Activated CD4-positive, alpha-beta T cell treated with anti-CD3 and anti-CD28 coated beads for 4 hours (primary cell): ENCODE data around the gene WWTR1.

ENCODE experiments used
- DNase-seq, 2 donors: peaks; one replicate each; pipeline ENCODE4 v3.0.0-alpha.2; 2020

WWTR1 gene

DNA sequence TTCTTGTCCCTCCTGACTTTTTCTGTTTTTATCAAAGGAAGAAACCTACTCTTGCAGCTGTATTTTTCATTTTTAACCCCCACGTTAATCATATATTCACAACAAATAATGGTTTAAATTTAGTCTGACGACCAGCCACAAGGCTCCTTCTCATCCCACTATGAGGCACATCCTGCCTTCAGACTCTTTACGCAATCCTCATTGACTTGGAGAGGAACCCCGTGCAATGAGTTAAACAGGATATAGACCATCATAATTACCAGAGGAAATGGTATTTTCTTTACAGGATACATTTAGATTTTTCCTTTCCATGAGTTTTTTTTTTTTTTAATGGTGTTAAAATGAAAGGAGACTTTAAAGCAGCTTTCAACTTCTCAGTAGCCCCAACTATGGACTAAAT is 68.5 kb downstream of the WWTR1 start:
- no peak for DNase-seq

DNA sequence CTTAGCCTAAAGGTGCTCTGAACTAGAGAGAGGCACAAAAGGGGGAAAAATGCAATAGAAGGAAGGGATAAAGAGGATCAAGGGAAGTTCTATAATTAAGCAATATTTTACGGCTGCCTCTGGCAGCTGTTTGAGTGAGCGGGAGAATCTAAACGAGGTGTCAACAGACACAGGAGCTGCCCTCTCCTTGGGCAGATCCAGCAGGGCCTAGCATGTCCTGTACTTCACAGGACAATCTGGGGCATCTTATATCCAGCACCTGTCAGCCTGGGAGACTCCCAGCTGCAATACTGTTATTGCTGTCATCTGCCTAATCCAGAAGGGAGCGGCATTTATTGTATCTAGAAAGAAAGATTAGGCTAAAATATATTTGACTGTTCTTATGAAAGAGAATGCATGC is 68.9 kb downstream of the WWTR1 start:
- DNase-seq = no peak

DNA sequence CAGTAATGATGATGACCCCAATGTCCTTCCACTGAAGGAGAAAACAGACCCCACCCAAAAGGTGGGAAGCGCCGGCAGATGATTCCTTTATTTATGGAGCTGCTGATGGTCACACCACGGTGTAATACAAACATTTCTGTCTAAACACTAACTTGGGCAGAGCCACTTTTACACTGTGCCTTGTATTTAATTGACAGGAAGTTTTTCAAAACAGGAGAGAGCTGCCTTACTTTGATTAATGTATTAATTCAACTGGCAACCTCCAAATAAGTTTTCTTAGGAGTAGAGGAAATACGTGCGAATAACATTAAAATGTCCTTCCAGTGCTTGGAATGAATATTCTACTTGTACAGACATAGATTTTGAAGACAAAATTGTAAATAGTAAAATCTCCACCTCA is 70.4 kb downstream of the WWTR1 start:
- no peak for DNase-seq

DNA sequence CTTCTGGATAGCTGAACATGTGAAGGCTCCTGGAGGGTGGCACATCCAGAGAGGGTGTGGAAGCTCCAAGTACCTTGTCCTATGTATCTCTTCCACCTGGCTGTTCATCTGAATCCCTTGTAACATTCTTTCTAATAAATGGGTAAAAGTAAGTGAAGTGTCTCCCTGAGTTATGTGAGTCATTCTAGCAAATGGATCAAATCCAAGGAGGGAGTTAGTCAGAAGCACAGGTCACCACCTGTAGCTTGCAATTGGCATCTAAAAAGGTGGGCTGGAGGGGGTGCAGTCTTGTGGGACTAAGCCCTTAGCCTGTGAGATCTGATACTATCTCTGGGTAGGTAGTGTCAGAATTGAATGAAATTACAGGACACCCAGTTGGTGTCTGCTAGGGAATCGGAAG is 71.0 kb downstream of the WWTR1 start:
- DNase-seq = no peak

DNA sequence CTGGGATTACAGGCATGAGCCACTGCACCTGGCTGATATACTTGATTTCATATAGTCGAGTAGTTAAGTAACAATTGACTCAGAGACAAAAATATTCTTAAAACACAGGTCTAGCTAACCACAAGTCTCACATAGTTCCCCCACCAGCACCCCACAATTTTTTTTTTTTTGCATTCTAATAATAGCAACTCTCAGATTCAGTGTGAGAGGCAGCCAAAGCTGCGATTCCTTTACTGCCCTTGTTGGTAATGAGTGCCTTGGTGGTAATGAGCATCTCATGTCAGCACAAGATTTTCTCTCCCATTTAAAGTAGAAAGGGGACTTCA is 72.5 kb downstream of the WWTR1 start:
- DNase-seq = no peak

DNA sequence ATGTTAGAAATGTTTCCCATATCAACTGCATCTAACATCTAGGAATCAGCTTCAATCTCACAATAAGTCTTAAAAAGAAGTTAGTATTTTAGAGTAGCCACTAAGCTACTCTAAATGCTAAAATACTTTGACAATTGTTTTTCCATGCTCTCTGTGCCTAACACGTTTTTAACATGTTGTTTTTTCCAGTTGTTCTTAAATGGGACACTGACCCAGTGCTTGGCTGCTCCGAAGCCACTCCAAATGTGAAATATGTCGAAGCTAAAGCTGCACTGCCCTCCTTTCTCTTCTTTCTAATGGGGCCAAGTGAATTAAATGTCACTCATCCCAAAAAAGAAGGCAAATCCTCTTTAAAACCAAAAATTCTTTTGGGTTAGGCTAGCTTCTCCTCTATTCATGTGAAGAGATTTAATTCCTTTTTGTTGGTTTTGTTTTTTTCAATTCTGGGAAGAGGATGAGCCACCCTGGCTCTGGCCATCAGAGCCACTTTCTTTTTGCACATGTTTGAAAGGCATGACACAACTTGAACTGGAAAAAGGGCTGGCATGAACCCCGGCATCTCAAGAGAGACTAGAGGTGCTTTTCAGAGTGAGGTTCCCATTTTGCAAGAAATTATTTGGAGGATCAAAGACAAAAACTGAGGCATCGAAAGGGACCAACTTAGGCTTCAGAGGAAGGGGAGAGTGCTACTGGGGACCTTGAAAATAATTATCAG is 73.7 kb downstream of the WWTR1 start:
- no peak for DNase-seq

DNA sequence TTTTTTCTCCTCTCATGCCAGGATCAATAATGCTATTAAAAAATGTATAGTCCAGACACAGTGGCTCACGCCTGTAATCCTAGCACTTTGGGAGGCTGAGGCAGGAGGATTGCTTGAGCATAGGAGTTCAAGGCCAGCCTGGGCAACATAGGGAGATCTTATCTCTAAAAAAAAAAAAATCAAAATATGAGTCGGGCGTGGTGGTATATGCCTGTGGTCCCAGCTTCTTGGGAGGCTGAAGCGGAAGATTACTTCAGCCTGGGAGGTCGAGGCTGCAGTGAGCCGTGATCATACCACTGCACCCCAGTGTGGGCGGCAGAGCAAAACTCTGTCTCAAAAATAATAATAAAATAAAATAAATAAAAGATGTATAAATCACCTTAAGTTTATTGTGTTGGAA is 75.4 kb downstream of the WWTR1 start:
- DNase-seq = no peak

DNA sequence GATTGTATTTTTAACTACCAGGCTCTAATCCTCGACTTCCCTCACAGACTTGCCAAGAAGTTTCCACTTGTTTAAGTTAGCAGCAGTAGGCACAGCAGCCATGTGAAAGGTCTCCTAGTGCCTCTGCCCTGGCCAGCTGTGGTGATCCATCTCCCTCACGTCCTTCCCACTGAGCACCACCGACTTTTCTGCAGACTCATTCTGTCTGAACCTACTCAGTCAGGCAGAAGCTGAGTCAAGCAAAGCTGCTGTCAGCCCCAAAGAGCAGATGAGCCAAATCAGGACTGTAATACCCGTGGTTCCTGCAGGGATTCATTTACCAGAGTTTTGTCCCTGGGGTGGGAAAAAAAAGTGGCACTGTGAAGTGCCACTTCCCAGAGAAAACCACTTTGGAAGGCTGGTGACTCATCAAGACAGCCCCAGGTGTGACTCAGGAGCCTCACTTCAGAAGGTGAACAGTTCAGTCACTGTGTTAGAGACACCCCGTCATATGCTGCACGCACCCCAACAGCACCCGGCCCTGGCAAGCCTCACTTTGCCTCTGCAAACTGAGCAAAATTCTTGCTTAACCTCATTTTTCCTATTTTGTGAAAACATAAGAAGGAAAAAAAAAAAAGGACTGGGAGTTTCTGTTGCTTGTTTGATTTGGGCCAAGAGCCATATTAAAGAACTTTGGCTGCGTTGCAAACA is 76.0 kb downstream of the WWTR1 start:
- DNase-seq = no peak

DNA sequence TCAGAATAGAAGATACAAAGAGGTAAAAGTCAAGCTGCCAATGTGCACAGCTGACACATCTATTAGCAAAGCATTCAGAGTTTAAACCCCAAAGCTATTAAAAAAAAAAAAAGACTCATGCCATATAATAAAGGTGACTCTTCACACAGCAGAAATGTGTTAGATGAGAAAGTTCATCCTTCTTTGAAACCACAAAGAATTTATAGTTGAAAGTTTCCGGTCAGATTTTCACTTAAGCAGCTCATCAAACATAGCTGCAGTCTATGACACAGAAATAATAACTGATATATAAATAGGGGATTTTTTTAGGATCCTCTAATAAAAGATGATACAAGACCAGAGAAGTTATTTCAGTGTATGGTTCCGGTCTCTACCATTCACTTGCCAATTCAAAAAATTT is 76.6 kb downstream of the WWTR1 start:
- no peak for DNase-seq

DNA sequence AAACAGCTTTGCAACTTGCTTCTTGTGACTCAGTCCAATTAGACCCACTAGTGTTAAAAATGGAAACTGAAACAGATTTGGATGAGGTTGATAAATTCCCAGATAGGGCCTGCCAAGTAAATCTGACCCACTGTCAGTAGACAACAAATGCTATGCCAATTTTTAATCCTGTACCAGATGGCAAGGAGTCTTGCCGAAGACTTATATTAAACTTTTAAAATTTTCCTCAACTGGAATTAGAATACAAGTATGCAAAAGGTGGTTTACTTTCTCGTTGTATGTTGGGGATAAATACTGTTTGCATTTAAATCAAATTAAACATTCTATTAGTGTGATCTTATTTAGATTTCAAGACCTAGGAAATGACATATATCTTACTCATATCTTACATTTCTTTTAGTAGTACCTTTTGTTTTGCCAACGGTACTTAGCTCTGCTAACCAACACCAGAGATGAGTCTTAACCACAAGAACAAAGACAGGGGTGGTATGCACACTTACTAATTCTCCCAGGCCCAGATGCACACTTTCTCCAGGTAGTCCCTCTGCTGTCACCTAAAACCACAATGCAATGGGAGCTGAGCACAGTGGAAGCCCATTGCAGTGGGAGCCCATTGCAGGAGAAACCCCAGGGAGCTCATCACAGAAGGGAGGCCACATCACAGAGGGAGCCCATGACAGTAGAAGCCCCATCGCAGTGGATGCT is 77.8 kb downstream of the WWTR1 start:
- no peak for DNase-seq

DNA sequence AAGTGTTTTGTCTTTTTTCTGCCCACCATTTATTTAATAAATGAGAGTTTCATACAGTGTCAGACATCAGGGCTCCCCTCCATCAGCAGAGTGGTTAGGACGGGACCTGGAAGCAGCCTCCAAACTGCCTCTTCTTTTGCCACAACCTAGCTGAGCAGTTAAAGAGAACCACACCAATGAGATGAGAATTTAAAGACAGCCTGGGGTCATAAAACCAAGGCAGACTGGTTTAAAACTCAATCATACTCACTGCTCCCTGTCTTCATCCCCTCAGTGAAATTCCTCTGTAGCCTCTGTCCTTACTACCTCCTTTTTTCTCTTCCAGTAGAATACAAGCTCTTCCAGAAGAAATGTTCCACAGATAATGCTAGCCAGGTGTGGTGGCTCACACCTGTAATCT is 78.7 kb downstream of the WWTR1 start:
- DNase-seq = no peak

DNA sequence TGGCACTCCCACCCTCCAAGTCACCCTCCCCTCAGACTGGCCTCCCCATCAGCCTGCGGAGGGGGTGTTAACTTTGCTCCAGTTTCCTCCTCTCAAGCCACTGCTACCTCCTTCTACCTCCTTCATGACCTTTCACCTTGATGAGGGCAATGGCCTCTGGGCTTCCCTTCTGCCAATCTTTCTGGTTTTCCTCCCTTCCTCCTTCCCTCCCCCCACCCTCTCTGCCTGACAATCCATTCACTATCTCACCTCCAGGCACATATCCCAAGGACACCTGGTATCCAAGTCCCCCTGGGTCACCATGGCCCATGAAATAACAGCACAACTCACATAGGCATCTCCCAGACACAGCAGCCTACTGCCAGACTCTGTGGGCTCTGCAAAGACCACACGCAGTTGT is 80.0 kb downstream of the WWTR1 start:
- no peak for DNase-seq

DNA sequence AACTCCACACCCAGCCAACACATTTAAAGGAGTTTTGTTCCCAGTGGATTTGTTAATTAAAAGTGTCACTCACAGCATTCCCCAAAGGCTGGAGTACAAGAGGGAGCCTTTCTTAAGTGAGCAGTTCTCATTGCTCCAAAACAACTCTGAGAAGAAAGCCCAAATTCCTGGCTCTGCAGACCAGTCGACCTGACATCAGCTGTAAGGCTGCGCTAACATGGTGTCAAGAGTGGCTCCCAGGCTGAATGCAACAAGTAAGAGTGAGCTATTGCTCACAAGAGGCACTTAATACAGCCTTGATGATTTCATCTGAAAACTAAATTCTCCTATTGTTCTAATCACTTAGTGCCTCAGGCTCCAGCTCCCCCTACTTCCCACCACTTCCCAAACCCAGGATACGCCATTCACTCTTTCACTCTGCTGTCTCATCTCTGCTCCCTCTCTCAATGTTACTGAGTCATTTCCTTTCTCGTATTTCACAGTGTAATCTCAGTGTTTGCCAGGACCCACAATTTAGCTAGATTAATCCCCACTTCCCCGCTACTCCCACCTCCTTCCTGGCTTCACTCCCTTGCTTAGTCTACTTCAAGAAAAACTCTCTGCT is 81.8 kb downstream of the WWTR1 start:
- DNase-seq = no peak

DNA sequence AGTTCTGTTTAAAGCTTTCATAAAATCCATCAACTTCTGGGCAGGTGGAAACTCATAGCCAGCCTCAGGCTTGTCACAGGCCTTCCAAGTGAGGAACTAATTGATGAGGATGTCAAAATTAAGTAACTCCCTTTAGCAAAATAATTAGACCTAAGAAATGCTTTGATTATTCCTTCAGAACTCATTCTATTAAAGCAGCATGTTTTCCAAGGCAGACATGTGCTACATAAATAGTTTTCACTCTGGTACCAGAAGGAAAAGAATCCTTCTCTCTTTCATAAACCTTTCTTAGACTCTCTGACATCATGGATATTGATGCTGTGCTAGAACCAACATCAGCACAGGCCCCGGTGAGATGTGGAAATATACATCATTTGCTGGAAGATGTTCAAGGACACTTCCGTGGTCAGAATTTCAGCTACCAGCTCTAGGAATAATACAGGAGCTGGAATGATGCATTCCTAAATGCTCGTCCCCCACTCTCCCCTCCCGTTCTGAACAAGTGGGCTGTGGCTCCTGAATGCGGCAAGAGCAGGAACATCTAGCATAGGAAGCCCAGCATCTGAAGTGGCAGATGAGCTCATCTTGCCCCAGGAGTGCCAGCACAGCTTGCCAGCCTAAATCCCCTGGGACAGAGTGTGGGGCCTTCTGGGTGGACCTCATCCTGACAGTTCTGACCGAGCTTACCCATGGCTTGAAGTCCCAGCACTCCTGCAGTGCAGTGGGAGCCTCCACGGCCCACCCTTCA is 82.4 kb downstream of the WWTR1 start:
- no peak for DNase-seq

DNA sequence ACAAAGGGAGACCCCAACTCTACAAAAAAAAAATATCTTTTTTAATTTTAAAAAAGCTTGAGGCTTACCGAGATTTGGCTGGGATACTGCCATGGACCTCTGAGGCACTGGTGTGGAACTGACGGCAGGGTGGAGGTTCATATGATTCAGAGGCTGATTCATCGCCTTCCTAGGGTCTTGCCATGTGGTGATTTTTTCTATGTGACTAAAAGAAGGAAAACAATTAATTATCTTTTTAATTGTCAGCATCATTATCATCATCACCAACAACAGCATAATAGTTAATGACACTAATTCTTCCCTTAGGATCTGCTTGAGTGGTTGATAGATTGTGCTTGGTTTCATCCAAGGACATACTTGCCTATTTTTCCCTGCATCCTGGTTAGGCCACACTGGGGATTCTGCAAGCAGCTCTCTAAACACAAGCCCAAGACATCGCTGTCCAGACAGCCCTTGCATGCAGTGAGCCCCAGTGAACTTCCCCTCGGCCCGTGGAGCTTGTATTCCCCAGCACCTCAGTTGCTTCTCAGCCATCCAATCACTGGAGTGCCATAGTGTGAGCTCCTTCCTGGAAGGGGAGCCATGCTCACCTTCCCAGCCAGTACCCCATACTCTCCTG is 84.9 kb downstream of the WWTR1 start:
- DNase-seq = no peak

DNA sequence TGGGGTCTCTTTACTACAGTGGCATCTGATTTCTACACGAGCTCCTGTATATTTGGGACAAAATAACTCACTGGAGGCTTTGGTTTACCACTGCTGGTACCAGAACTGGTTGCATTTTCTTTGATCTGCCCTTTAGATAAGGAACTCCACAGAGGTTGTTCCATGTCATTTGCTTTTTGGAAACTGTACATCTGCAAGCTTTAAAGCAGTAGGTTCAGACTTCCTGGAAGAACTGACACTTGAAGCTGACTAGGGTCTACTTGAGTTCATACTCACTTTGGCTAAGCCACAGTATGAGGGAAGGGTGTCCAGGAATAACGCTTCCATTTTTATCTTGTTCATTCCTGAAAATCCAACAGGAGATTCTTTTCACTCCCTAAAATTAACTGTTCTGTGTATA is 86.4 kb downstream of the WWTR1 start:
- DNase-seq = no peak

DNA sequence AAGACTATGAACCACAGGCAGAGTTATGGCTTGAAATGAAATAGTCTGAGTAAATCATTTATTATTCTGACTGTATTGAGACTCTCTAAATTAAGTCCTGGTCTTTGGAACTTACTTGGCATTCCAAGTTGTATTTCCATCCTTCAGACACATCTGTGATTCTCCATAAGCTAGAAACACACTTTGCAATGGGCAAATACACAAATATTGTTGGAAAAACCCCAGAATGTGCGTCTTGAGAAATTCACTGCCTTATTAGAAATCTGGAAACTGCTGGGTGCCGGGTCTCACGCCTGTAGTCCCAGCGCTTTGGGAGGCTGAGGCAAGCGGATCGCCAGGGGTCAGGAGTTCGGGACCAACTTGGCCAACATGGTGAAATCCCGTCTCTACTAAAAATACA is 87.8 kb downstream of the WWTR1 start:
- DNase-seq = no peak

DNA sequence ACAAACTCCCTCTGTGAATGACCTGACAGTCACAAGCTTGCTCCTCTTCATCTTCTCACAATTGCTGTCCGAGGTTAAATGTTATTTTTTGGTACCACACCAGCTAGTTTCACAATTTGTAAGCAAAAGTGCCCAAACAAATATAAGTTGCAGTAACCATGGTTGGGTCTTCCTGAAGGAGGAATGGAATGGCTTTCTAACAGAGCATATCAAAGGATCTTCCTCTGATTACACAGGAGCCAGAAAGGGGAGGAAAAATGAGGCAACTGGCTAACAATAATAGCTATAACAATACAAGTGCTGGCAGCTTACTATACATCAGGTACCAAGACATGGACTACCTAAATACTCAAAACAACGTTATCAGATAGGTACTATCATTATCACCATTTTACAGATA is 90.4 kb downstream of the WWTR1 start:
- DNase-seq = no peak

DNA sequence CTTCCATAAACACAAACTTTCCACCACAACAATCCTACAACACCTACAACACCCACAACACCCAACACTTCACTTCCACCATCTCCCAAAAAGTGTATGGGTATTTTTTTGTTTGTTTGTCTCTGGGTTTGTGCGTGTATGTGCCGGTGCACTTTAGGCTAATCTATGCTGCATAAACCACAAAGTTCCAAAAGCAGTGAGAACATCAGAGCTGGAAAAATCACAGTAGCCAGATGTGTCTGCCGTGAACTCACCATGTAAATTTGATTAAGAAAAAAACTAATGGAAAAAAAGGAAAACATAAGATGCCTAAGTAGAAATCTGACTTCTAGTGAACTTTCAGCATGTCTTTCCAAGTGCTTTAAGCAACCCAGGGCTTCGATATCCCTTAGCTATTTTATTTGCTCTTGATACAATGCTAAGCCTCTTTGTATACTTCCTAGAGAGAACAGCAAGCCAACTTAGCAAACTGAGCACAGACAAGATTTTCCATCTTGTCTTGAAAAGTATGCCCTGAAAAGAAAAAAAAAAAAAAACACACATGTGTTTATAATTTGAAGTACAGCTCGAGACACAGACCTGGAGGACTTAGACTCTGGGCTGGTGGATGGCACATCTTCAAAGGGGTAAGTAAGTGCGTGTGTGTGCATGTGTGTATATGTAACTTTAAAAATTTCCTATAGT is 91.4 kb downstream of the WWTR1 start:
- no peak for DNase-seq

DNA sequence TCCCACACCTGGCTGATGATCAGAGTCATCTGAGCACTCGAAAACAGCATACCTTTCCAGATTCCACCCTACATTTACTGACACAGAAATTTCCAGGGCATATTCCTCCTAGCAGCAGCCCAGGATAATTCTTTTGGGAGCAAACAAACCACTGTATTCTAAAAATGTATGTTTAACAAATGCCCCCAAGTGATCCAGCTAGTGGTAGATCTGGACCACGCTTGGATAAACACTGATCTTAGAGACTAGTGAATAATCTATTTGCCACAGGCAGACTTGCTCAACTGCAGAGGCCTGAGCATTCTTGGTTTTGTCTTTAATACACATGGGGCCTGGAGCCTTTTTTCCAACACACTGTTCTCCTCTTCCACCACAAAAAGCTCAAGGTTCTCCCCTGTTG is 93.7 kb downstream of the WWTR1 start:
- DNase-seq = no peak

DNA sequence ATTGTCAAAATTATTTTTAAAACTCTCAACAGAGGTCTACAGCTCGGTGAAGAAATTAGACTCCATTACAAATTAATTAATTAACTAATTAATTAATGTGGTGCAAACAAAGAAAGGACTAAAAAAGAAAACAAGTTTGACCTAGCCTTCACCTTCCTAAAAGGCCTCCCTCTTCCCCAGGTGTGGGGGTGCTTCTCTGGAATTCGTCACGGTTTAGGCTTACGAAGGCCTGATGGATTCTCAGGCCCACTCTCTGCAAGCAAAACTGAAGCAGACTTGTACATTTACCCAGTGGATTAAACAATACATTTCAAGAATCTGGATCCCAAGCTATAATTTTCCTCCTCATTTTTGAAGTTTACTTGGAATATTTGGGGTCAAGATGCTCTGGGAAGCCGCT is 94.7 kb downstream of the WWTR1 start:
- no peak for DNase-seq

DNA sequence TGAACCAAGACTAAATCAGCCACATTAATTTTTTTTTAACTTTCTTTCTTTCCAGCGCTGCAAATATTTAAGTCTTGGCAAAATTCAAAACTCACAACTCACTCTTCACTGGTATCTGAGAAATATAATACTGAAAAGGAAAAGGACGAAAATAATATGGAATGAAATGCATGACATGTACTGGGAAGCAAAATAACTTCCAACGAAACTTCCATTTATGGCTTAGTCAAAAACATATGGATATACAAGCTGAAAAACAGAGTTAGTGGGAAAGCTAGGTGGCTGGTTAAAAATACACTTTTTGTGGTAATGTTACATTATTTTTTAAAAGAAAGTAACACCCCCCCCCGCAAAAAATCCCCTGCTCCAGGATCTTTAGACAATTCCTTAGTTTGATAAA is 97.2 kb downstream of the WWTR1 start:
- no peak for DNase-seq
